ENCODE data around the gene GON4L. TPM values are rescaled to one million over a fixed set of nuclear protein-coding genes. Genes with fewer than 3 reads are reported as not detected.
A peak's percentile ranks its signal among the peaks of the same experiment; 100 is the strongest.

GON4L gene
- polyA plus RNA-seq, 2 of the 4 experiments (the other 2 are of a cell fraction), result 15.3 to 23.1 TPM

- WGBS (ENCODE audit: missing lambda C conversion rate), result 85% methylated on average over 1 of the region's 1 CpG
- peak; percentile 19 to 24; a peak in 3 of 6 replicates for ATAC-seq
- Histone ChIP-seq H3K9me3 (no peaks in the 10 kb centered on the region), H3K4me2 (no peak overlapping the region), H3K4me3 (no peak overlapping the region), H3K27ac (no peak overlapping the region), H3K4me1 (peaks cover 7% of the 10 kb centered on the region; the same call in 2 of the 3 replicates)
- no peak for FAIRE-seq
- TF ChIP-seq KDM5A (IDR thresholded peaks at IDR 0.05), result no peak
- TF ChIP-seq RNF2 (IDR thresholded peaks at IDR 0.05; ENCODE audit: borderline replicate concordance, low read depth), result no peak
- no peak for TF ChIP-seq ELK1 (IDR thresholded peaks at IDR 0.05; ENCODE audit: low read depth, low read length)
- no peak for TF ChIP-seq RAD21 (conservative IDR thresholded peaks at IDR 0.05 in 1 of 2, IDR thresholded peaks at IDR 0.05 in 1 of 2)
- TF ChIP-seq, protein P1, sequence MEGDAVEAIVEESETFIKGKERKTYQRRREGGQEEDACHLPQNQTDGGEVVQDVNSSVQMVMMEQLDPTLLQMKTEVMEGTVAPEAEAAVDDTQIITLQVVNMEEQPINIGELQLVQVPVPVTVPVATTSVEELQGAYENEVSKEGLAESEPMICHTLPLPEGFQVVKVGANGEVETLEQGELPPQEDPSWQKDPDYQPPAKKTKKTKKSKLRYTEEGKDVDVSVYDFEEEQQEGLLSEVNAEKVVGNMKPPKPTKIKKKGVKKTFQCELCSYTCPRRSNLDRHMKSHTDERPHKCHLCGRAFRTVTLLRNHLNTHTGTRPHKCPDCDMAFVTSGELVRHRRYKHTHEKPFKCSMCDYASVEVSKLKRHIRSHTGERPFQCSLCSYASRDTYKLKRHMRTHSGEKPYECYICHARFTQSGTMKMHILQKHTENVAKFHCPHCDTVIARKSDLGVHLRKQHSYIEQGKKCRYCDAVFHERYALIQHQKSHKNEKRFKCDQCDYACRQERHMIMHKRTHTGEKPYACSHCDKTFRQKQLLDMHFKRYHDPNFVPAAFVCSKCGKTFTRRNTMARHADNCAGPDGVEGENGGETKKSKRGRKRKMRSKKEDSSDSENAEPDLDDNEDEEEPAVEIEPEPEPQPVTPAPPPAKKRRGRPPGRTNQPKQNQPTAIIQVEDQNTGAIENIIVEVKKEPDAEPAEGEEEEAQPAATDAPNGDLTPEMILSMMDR (IDR thresholded peaks at IDR 0.05), result no peak
- no peak for TF ChIP-seq FOXS1 (CRISPR knock-in tag; IDR thresholded peaks at IDR 0.05)
- no peak for TF ChIP-seq ZC3H11A (IDR thresholded peaks at IDR 0.05)
- TF ChIP-seq, protein P2, sequence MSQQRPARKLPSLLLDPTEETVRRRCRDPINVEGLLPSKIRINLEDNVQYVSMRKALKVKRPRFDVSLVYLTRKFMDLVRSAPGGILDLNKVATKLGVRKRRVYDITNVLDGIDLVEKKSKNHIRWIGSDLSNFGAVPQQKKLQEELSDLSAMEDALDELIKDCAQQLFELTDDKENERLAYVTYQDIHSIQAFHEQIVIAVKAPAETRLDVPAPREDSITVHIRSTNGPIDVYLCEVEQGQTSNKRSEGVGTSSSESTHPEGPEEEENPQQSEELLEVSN (IDR thresholded peaks at IDR 0.05; ENCODE audit: borderline replicate concordance, low read depth), result no peak
- no peak for TF ChIP-seq RARB (CRISPR knock-in tag; IDR thresholded peaks at IDR 0.05)
- no peak for TF ChIP-seq NFE2L2 (conservative IDR thresholded peaks at IDR 0.05; ENCODE audit: low read length)
- TF ChIP-seq, protein P3, sequence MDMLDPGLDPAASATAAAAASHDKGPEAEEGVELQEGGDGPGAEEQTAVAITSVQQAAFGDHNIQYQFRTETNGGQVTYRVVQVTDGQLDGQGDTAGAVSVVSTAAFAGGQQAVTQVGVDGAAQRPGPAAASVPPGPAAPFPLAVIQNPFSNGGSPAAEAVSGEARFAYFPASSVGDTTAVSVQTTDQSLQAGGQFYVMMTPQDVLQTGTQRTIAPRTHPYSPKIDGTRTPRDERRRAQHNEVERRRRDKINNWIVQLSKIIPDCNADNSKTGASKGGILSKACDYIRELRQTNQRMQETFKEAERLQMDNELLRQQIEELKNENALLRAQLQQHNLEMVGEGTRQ (IDR thresholded peaks at IDR 0.05), result no peak
- no peak for TF ChIP-seq ZSCAN20 (CRISPR knock-in tag; IDR thresholded peaks at IDR 0.05)
- TF ChIP-seq CHD4 (IDR thresholded peaks at IDR 0.05; ENCODE audit: borderline replicate concordance), result no peak
- TF ChIP-seq RCOR1 (IDR thresholded peaks at IDR 0.05; ENCODE audit: low read depth, low read length), result no peak
- no peak for DNase-seq (ENCODE audit: low read depth in 1 of 2, low spot score in 1 of 2)
- ChIA-PET CTCF (interaction anchor here (0.8 kb wide), 1 partner anchor 13 kb away, joined by 4 read pairs; no protein-coding TSS in a partner anchor), POLR2A (interaction anchor here (0.6 kb wide), 1 partner anchor 298 kb away, joined by 3 read pairs; no protein-coding TSS in a partner anchor)
Observed at GRCh38 chr1:155833665-155834295, 23.2 kb downstream of the GON4L start.

- no peaks in the 10 kb centered on the region for H3K9me3 ChIP-seq
- H3K4me2 ChIP-seq, result no peak overlapping the region
- ChIA-PET CTCF (interaction anchor here (2.0 kb wide), 1 partner anchor 15 kb away, joined by 8 read pairs; no protein-coding TSS in a partner anchor), POLR2A (no interaction called here)
- no peak for ATAC-seq
- TF ChIP-seq NPAS2 (CRISPR knock-in tag; IDR thresholded peaks at IDR 0.05; ENCODE audit: borderline replicate concordance), result no peak
- TF ChIP-seq ZC3H11A (IDR thresholded peaks at IDR 0.05), result peak; percentile 89
- WGBS (ENCODE audit: missing lambda C conversion rate), result 93% methylated on average over 7 of the region's 7 CpGs
- H3K4me3 ChIP-seq, result no peak overlapping the region
- FAIRE-seq, result no peak
- H3K4me1 ChIP-seq, result peaks cover 7% of the 10 kb centered on the region; the same call in 2 of the 3 replicates
- DNase-seq (ENCODE audit: low read depth in 1 of 2, low spot score in 1 of 2), result no peak
- H3K27ac ChIP-seq, result no peak overlapping the region
Observed at GRCh38 chr1:155831279-155831976, 25.6 kb downstream of the GON4L start.

- DNase-seq (ENCODE audit: low read depth in 1 of 2, low spot score in 1 of 2) (no peak), ATAC-seq (no peak), FAIRE-seq (no peak)
- Histone ChIP-seq H3K4me1 (no peaks in the 10 kb centered on the region), H3K27ac (no peak overlapping the region), H3K4me3 (no peak overlapping the region), H3K4me2 (no peak overlapping the region), H3K9me3 (no peaks in the 10 kb centered on the region)
- WGBS (ENCODE audit: missing lambda C conversion rate), result 88% methylated on average over 4 of the region's 4 CpGs
- ChIA-PET POLR2A (no interaction called here), CTCF (no interaction called here)
- no peak for TF ChIP-seq RCOR1 (IDR thresholded peaks at IDR 0.05; ENCODE audit: low read depth, low read length)
- no peak for TF ChIP-seq RNF2 (IDR thresholded peaks at IDR 0.05; ENCODE audit: borderline replicate concordance, low read depth)
- TF ChIP-seq ESRRA (IDR thresholded peaks at IDR 0.05; ENCODE audit: borderline replicate concordance, low read length), result no peak
- TF ChIP-seq, protein P2 (IDR thresholded peaks at IDR 0.05; ENCODE audit: borderline replicate concordance, low read depth), result no peak
- TF ChIP-seq MAZ (IDR thresholded peaks at IDR 0.05; ENCODE audit: borderline replicate concordance, low read depth, low read length), result no peak
- no peak for TF ChIP-seq BHLHE40 (IDR thresholded peaks at IDR 0.05; ENCODE audit: low read depth, low read length)
- no peak for TF ChIP-seq HEYL (CRISPR knock-in tag; IDR thresholded peaks at IDR 0.05)
- no peak for TF ChIP-seq CEBPB (IDR thresholded peaks at IDR 0.05)
- TF ChIP-seq, protein P4, sequence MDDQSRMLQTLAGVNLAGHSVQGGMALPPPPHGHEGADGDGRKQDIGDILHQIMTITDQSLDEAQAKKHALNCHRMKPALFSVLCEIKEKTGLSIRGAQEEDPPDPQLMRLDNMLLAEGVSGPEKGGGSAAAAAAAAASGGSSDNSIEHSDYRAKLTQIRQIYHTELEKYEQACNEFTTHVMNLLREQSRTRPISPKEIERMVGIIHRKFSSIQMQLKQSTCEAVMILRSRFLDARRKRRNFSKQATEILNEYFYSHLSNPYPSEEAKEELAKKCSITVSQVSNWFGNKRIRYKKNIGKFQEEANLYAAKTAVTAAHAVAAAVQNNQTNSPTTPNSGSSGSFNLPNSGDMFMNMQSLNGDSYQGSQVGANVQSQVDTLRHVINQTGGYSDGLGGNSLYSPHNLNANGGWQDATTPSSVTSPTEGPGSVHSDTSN (IDR thresholded peaks at IDR 0.05), result no peak
- no peak for TF ChIP-seq CBX8 (IDR thresholded peaks at IDR 0.05)
- no peak for TF ChIP-seq EHF (CRISPR knock-in tag; IDR thresholded peaks at IDR 0.05)
- TF ChIP-seq CHD2 (IDR thresholded peaks at IDR 0.05; ENCODE audit: low read length, partially characterized antibody), result no peak
- no peak for TF ChIP-seq POLR2A (IDR thresholded peaks at IDR 0.05; ENCODE audit: low read length)
Observed at GRCh38 chr1:155827450-155827849, 29.6 kb downstream of the GON4L start.

All from A549 (cell line).